Heart left ventricle (tissue), 16 donors: ENCODE data around the gene HMGCR. TPM values are rescaled to one million over a fixed set of nuclear protein-coding genes. Genes with fewer than 3 reads are reported as not detected.
"Not testable (repeated sequence)": the region's sequence is repeated elsewhere in the genome, so short reads cannot be mapped to it uniquely, and the experiment has no call there.

ENCODE experiments used
- ATAC-seq, 4 donors: fragments of 200-7000 bp; cut with Tn5 transposase; one replicate each; pipeline ENCODE4 v1.9.1; 2020 to 2022; ENCODE audit warnings: moderate library complexity in 4 of 4, mild to moderate bottlenecking in 3 of 4, moderate number of reproducible peaks in 1 of 4
- DNase-seq, 5 donors: peaks; one replicate each; pipeline ENCODE4 v3.0.0-alpha.2; 2020
- H3K27ac ChIP-seq, 12 donors: fragments of 200-600 bp; sonication (generic) in 4 of 12; one replicate each; pipeline versions ENCODE4 v1.5.0 to v1.8.0; 2016 to 2022; ENCODE audit warnings: mild to moderate bottlenecking in 2 of 12
- H3K27me3 ChIP-seq, 9 donors: fragments of 200-600 bp; sonication (generic) in 2 of 9; one replicate each; pipeline versions ENCODE4 v1.5.1 to v1.8.0; 2016 to 2022; ENCODE audit warnings: mild to moderate bottlenecking in 3 of 9
- H3K36me3 ChIP-seq, 9 donors: fragments of 200-600 bp; sonication (generic) in 2 of 9; one replicate each; pipeline versions ENCODE4 v1.5.0 to v1.8.0; 2018 to 2022; ENCODE audit warnings: mild to moderate bottlenecking in 2 of 9
- H3K4me1 ChIP-seq, 12 donors: fragments of 200-600 bp; sonication (generic) in 4 of 12; one replicate each; pipeline versions ENCODE4 v1.5.0 to v1.8.0; 2016 to 2022; ENCODE audit warnings: mild to moderate bottlenecking in 3 of 12
- H3K4me3 ChIP-seq, 12 donors: fragments of 200-600 bp; sonication (generic) in 4 of 12; one replicate each; pipeline versions ENCODE4 v1.5.0 to v1.8.0; 2017 to 2022; ENCODE audit warnings: mild to moderate bottlenecking in 9 of 12, moderate library complexity in 4 of 12
- H3K9me3 ChIP-seq, 12 donors: fragments of 200-600 bp; sonication (generic) in 4 of 12; one replicate each; pipeline versions ENCODE4 v1.5.0 to v1.8.0; 2016 to 2022; ENCODE audit warnings: mild to moderate bottlenecking in 1 of 12
- CTCF ChIP-seq, 12 donors: fragments of 200-600 bp; sonication (generic) in 4 of 12; IDR thresholded peaks; one replicate each; pipeline versions ENCODE4 v1.5.0 to v1.8.0; 2018 to 2022; ENCODE audit warnings: antibody characterized with exemption in 12 of 12, mild to moderate bottlenecking in 5 of 12
- POLR2A ChIP-seq, 2 donors: fragments of 450-650 bp; IDR thresholded peaks; one replicate each; pipeline ENCODE4 v1.6.1; 2017; ENCODE audit warnings: antibody characterized with exemption in 2 of 2, mild to moderate bottlenecking in 2 of 2, moderate library complexity in 2 of 2
- WGBS, 4 donors: extraction: QIAGEN DNeasy Blood & Tissue Kit in 2 of 4; methylation state at CpG; one replicate each; pipeline versions ENCODE4 v1.1.5 to v1.1.7; 2013 to 2018; 5-methylcytosine and 5-hydroxymethylcytosine counted together
- intact Hi-C, 10 donors: fragments of 100-400 bp; cut with DNase I; formaldehyde crosslinking; loops; one replicate each; pipeline versions ENCODE4 v1.11.1 to v1.14.2; 2022
- long read RNA-seq, 3 donors: library from polyadenylated mRNA; unstranded; transcript quantifications; one replicate each; pipeline ENCODE4 v2.0.0, GENCODE V29; 2020 to 2021
- polyA plus RNA-seq, 2 donors: library from polyadenylated mRNA; stranded (reverse); fragments of 200-250 nt; gene quantifications; one replicate each; pipeline ENCODE4 v1.2.3, GENCODE V29; 2013
- total RNA-seq, 9 donors: library from RNA; depleted of rRNA in 2 of 9; stranded (reverse); fragments of >200 nt in 2 of 9; fragmentation: NEBNext Ultra II Directional in 3 of 9; extraction: Animal tissue kit (Norgen Biotek cat#: 25700) in 3 of 9; gene quantifications; one replicate each; pipeline versions ENCODE4 v1.1.0 to v1.2.4, GENCODE V29; 2016 to 2023
- donor health status: ischemic (EF 13 %, LVEDD 7.1; RV severe dilation, severe dysfunction).
- donor health status: healthy with polysubstance abuse.
- donor health status: DM: no; HTN: yes; CAD: no.
- donor health status: DM: no; HTN: no; CAD: no.
- donor health status: ischemic (EF 25% LVEDD 6.9; RV normal size, moderate dysfunction).
- donor health status: ischemic (EF 25% LVEDD 5.7; RV mildly dilated, moderate dysfunction).
- donor health status: healthy.
- donor health status: DM: yes; HTN: yes; CAD: no.
- donor health status: ischemic (EF 35%, LVEDD 5.7; RV mildly dilated, moderate dysfunction).
- donor health status: nonischemic (EF 11% LVEDD 7.7; RV severe dilation, severe dysfunction).
- donor health status: DM: yes; HTN: yes; CAD: no.
- donor health status: PGD.
- donor health status: ischemic (EF 29% LVEDD 5.4; RV normal size, mild dysfunction).
- donor health status: nonischemic (EF 23%, LVEDD 6.1; RV moderate dilation, normal function).

The HMGCR gene
- total RNA-seq (10 to 100 TPM in 7 of 9 donors, 1 to 10 TPM in 2; 6.0 to 15.2 (median 11.9) TPM), polyA plus RNA-seq (10 to 100 TPM in 1 of 2 donors, 1 to 10 TPM in 1; 2.0 to 11.1 TPM)
- long read RNA-seq, donor 1, full-length matches to known transcripts = 3 of 5 reads
- long read RNA-seq, donor 1, partial matches to known transcripts = 0 of 5 reads
- long read RNA-seq, donor 1, other reads (novel, unspliced or antisense) = 2 of 5 reads
- long read RNA-seq, donor 2, full-length matches to known transcripts = 10 of 13 reads
- long read RNA-seq, donor 2, partial matches to known transcripts = 2 of 13 reads
- long read RNA-seq, donor 2, other reads (novel, unspliced or antisense) = 1 of 13 reads
- long read RNA-seq, donor 3, full-length matches to known transcripts = 8 of 10 reads
- long read RNA-seq, donor 3, partial matches to known transcripts = 0 of 10 reads
- long read RNA-seq, donor 3, other reads (novel, unspliced or antisense) = 2 of 10 reads

GRCh38 chr5:75336615-75337336 lies at the start of gene HMGCR:
Gene HMGCR, plus strand, starts transcription at chr5:75337220. Its CDS starts 5,386 bp downstream, at chr5:75342606.
- H3K4me1 ChIP-seq = peaks cover 0 to 28% (median 14%) of the 10 kb centered on the region in 12 donors
- peak within 1 kb of the TSS; percentile 54 to 98 (median 88) for H3K27ac ChIP-seq
- peak in 1 of 2 donors; percentile 69 for TF ChIP-seq POLR2A (IDR thresholded peaks at IDR 0.05)
- peak in 5 of 12 donors; percentile 19 to 55 (median 35) for TF ChIP-seq CTCF (IDR thresholded peaks at IDR 0.05)
- H3K36me3 ChIP-seq = no peaks in the 10 kb centered on the region
- ATAC-seq = peak; percentile 99 to 100 (median 100)
- intact Hi-C loops = loop anchor here in 9 of 10 donors (1.0 to 10.0 kb wide), 11 partner anchors 99 to 572 kb away; partner anchors contain the start of genes ANKRD31 (in 8 of the 9), GCNT4 (in 2 of the 9), GFM2 (in 1 of the 9) and NSA2 (in 1 of the 9)
- peak; percentile 99 to 100 (median 99) for DNase-seq
- H3K27me3 ChIP-seq = no peaks in the 10 kb centered on the region
- H3K9me3 ChIP-seq = no peaks in the 10 kb centered on the region
- WGBS, 4 donors = 0 to 1% (median 0%) methylated on average over 37 to 56 of the region's 56 CpGs
- peak within 1 kb of the TSS; percentile 75 to 99 (median 89) for H3K4me3 ChIP-seq

GRCh38 chr5:75291844-75292243 lies 45.2 kb upstream of the HMGCR start:
- ATAC-seq, H3K4me3 ChIP-seq, intact Hi-C loops, H3K4me1 ChIP-seq, H3K36me3 ChIP-seq, H3K27ac ChIP-seq, DNase-seq: not testable (repeated sequence)
- H3K27me3 ChIP-seq = peaks cover 0 to 11% (median 0%) of the 10 kb centered on the region in 9 donors
- WGBS, 4 donors = 66 to 78% (median 71%) methylated on average over 3 of the region's 3 CpGs
- peaks cover 0 to 11% (median 0%) of the 10 kb centered on the region in 12 donors for H3K9me3 ChIP-seq

GRCh38 chr5:75300084-75300483 lies 36.9 kb upstream of the HMGCR start:
- H3K4me3 ChIP-seq = no peak overlapping the region
- H3K36me3 ChIP-seq = no peaks in the 10 kb centered on the region
- ATAC-seq = no peak
- TF ChIP-seq CTCF (IDR thresholded peaks at IDR 0.05) (no peak), POLR2A (IDR thresholded peaks at IDR 0.05) (no peak)
- H3K9me3 ChIP-seq = peaks cover 0 to 10% (median 0%) of the 10 kb centered on the region in 12 donors
- intact Hi-C loops = no loop called here
- no peak for DNase-seq
- H3K27ac ChIP-seq = no peak overlapping the region
- H3K27me3 ChIP-seq = no peaks in the 10 kb centered on the region
- no peaks in the 10 kb centered on the region for H3K4me1 ChIP-seq

- Histone ChIP-seq H3K27ac (no peak overlapping the region), H3K36me3 (no peaks in the 10 kb centered on the region), H3K4me3 (no peak overlapping the region), H3K4me1 (no peaks in the 10 kb centered on the region), H3K9me3 (peaks cover 0 to 4% (median 0%) of the 10 kb centered on the region in 12 donors), H3K27me3 (no peaks in the 10 kb centered on the region)
- intact Hi-C loops = no loop called here
- ATAC-seq = no peak
- no peak for DNase-seq
- TF ChIP-seq POLR2A (IDR thresholded peaks at IDR 0.05) = no peak
- no peak for TF ChIP-seq CTCF (IDR thresholded peaks at IDR 0.05)
- WGBS, 4 donors = 74 to 82% (median 76%) methylated on average over 4 of the region's 4 CpGs
Observed at GRCh38 chr5:75303419-75303818, 33.6 kb upstream of the HMGCR start.

- H3K4me1 ChIP-seq, H3K27me3 ChIP-seq, DNase-seq, H3K4me3 ChIP-seq, H3K36me3 ChIP-seq, H3K9me3 ChIP-seq, H3K27ac ChIP-seq, ATAC-seq, intact Hi-C loops: not testable (repeated sequence)
- 81 to 83% (median 81%) methylated on average over 11 of the region's 11 CpGs for WGBS, 4 donors
Observed at GRCh38 chr5:75304486-75304885, 32.5 kb upstream of the HMGCR start.
